Measurements from ENCODE around the gene ENTREP3.

DNA sequence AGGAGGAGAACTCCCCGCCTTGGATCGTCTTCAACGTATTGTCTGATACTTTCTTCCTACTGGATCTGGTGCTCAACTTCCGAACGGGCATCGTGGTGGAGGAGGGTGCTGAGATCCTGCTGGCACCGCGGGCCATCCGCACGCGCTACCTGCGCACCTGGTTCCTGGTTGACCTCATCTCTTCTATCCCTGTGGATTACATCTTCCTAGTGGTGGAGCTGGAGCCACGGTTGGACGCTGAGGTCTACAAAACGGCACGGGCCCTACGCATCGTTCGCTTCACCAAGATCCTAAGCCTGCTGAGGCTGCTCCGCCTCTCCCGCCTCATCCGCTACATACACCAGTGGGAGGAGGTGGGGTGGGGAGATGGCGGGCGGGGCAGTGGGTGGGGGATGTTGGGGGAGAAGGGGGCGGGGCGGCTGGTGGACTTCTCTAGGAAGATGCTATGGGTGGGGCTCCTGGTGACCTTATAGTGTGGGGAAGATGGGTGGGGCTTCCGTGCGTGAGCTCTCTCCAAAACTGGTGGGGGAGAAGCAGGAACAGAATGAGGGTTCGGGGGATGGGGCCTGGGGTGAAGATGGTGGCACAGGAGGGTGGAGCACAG, 27.3 kb upstream of the ENTREP3 start:
- TF ChIP-seq, protein P1, sequence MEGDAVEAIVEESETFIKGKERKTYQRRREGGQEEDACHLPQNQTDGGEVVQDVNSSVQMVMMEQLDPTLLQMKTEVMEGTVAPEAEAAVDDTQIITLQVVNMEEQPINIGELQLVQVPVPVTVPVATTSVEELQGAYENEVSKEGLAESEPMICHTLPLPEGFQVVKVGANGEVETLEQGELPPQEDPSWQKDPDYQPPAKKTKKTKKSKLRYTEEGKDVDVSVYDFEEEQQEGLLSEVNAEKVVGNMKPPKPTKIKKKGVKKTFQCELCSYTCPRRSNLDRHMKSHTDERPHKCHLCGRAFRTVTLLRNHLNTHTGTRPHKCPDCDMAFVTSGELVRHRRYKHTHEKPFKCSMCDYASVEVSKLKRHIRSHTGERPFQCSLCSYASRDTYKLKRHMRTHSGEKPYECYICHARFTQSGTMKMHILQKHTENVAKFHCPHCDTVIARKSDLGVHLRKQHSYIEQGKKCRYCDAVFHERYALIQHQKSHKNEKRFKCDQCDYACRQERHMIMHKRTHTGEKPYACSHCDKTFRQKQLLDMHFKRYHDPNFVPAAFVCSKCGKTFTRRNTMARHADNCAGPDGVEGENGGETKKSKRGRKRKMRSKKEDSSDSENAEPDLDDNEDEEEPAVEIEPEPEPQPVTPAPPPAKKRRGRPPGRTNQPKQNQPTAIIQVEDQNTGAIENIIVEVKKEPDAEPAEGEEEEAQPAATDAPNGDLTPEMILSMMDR (conservative IDR thresholded peaks at IDR 0.05; ENCODE audit: low read length), result no peak
- no peak for TF ChIP-seq EZH2phosphoT487 (IDR thresholded peaks at IDR 0.05; ENCODE audit: borderline replicate concordance, low read depth, low read length)
